K562 (cell line): ENCODE measurements around the gene HP1BP3. TPM values are rescaled to one million over a fixed set of nuclear protein-coding genes. Genes with fewer than 3 reads are reported as not detected.
A peak's percentile ranks its signal among the peaks of the same experiment; 100 is the strongest.

Experiments used
- ATAC-seq: fragments of 200-7000 bp; cut with Tn5 transposase; 3 replicates; pipeline ENCODE4 v1.9.1; 2020; ENCODE audit warnings: moderate library complexity
- BruUV-seq: library from RNA; stranded (reverse); fragments of 400-500 nt; replicated peaks from 2 replicates; lab custom pipeline; 2021; lab: Mats Ljungman, UMichigan
- CTCF ChIA-PET: fragments of 300-600 bp; formaldehyde crosslinking; extraction: SDS; loops from one replicate; lab custom pipeline; 2021; ENCODE audit warnings: low intra/inter-chr PET ratio; lab: Yijun Ruan, JAX
- POLR2A ChIA-PET: fragments of 300-600, 350-650 bp; sonication (Branson Sonifier 250); formaldehyde crosslinking; extraction: SDS; loops from one replicate; lab custom pipeline; 2021; ENCODE audit warnings: antibody characterized with exemption, inconsistent platforms; lab: Yijun Ruan, JAX
- DNase-seq, 4 experiments: peaks; one replicate each; pipeline versions ENCODE4 v3.0.0 to v3.0.0-alpha.2; 2011 to 2018; ENCODE audit warnings: low spot score in 3 of 4, mixed read lengths in 3 of 4; ENCODE audit errors: extremely low read depth in 1 of 4
- FAIRE-seq: peaks from 2 replicates; lab custom pipeline; 2011; peaks lifted over from hg19 to GRCh38; lab: Jason Lieb, UNC
- H2AFZ ChIP-seq: 2 replicates; pipeline ENCODE4 v1.6.0; 2011; ENCODE audit warnings: low read depth, low read length, control low read depth, inconsistent platforms
- H3K27ac ChIP-seq: fragments of 200-600 bp; 3 replicates; pipeline ENCODE4 v1.8.0; 2011; ENCODE audit warnings: low read depth, mild to moderate bottlenecking, control low read depth, inconsistent platforms, low read length, moderate library complexity, mixed read lengths; ENCODE audit errors: extremely low read depth
- H3K27me3 ChIP-seq, 2 experiments: fragments of 300-600 bp in 1 of 2; 2 replicates in 1 of 2; 3 replicates in 1 of 2; pipeline versions ENCODE4 v1.6.0 to v1.8.0; 2011; ENCODE audit warnings: inconsistent platforms in 2 of 2, low read length in 2 of 2, mild to moderate bottlenecking in 1 of 2, mixed read lengths in 1 of 2, moderate library complexity in 1 of 2; ENCODE audit not compliant: control insufficient read depth in 2 of 2, insufficient read depth in 2 of 2
- H3K36me3 ChIP-seq: fragments of 300-600 bp; 3 replicates; pipeline ENCODE4 v1.8.0; 2011; ENCODE audit warnings: mild to moderate bottlenecking, low read length, inconsistent platforms; ENCODE audit not compliant: control insufficient read depth, insufficient read depth
- H3K4me1 ChIP-seq, 2 experiments: fragments of 200-600 bp in 1 of 2; replicated peaks in 1 of 2; 2 replicates in 1 of 2; 3 replicates in 1 of 2; pipeline versions ENCODE4 v1.5.1 to v1.8.0; 2011; ENCODE audit warnings: inconsistent platforms in 2 of 2, low read length in 2 of 2, mild to moderate bottlenecking in 1 of 2, mixed read lengths in 1 of 2, moderate library complexity in 1 of 2; ENCODE audit not compliant: control insufficient read depth in 2 of 2, insufficient read depth in 2 of 2
- H3K4me2 ChIP-seq: 2 replicates; pipeline ENCODE4 v1.6.1; 2011; ENCODE audit warnings: low read length, control low read depth, inconsistent platforms, mixed read lengths; ENCODE audit not compliant: insufficient read depth
- H3K4me3 ChIP-seq: fragments of 200-600 bp; sonication (generic), shearing (Covaris generic); 2 replicates; pipeline ENCODE4 v1.5.1; 2016; ENCODE audit warnings: control low read depth, inconsistent platforms
- H3K79me2 ChIP-seq: fragments of 200-600 bp; 3 replicates; pipeline ENCODE4 v1.8.0; 2011; ENCODE audit warnings: low read length, inconsistent platforms; ENCODE audit not compliant: control insufficient read depth, insufficient read depth
- H3K9ac ChIP-seq, 2 experiments: 2 replicates each; pipeline versions ENCODE4 v1.6.0 to v1.6.1; 2011; ENCODE audit warnings: low read depth in 2 of 2, low read length in 2 of 2, control low read depth in 1 of 2, inconsistent platforms in 1 of 2, mild to moderate bottlenecking in 1 of 2, mixed read lengths in 1 of 2; ENCODE audit not compliant: insufficient read depth in 1 of 2
- H3K9me1 ChIP-seq: one replicate; pipeline ENCODE4 v1.6.0; 2011; ENCODE audit warnings: inconsistent platforms, mild to moderate bottlenecking, low read length, moderate library complexity; ENCODE audit not compliant: control insufficient read depth, insufficient read depth
- H3K9me3 ChIP-seq: replicated peaks from 2 replicates; pipeline ENCODE4 v1.5.1; 2011; ENCODE audit warnings: low read depth, low read length, inconsistent platforms; ENCODE audit not compliant: control insufficient read depth, insufficient read depth
- H4K20me1 ChIP-seq: replicated peaks from 2 replicates; pipeline ENCODE4 v1.6.1; 2011; ENCODE audit warnings: low read length, inconsistent platforms, mixed read lengths; ENCODE audit not compliant: control insufficient read depth, insufficient read depth
- BRCA1 ChIP-seq, 2 experiments: fragments of 450-650 bp in 1 of 2; sonication (generic) in 1 of 2; formaldehyde crosslinking in 1 of 2; IDR thresholded peaks; 2 replicates each; pipeline versions ENCODE4 v1.5.0 to v1.6.1; 2017 to 2020; ENCODE audit warnings: mild to moderate bottlenecking in 1 of 2, missing genetic modification reagents in 1 of 2
- HNRNPL ChIP-seq: fragments of 200-400 bp; formaldehyde crosslinking; IDR thresholded peaks from 2 replicates; pipeline ENCODE4 v1.6.1; 2017; ENCODE audit warnings: low read depth, mild to moderate bottlenecking, low read length
- WGBS: fragments of 100-300 bp; shearing (Covaris generic); methylation state at CpG from one replicate; pipeline ENCODE4 v1.1.6; 2016; ENCODE audit warnings: low coverage, mixed read lengths; ENCODE audit not compliant: insufficient coverage; ENCODE audit errors: missing lambda C conversion rate; 5-methylcytosine and 5-hydroxymethylcytosine counted together
- in situ Hi-C: fragments of 300-500 bp; cut with MboI; formaldehyde crosslinking; loops from 4 replicates; pipeline ENCODE4 v1.15.0; 2018; ENCODE audit warnings: inconsistent platforms, mixed read lengths
- intact Hi-C: fragments of 100-400 bp; cut with micrococcal nuclease; formaldehyde crosslinking; loops from 2 replicates; pipeline ENCODE4 v1.14.2; 2022
- polyA plus RNA-seq, 8 experiments: library from polyadenylated mRNA; depleted of rRNA in 4 of 8; stranded (reverse) in 5 of 8; unstranded in 3 of 8; fragments of >200 nt; fragmentation: Nextera tagmentation in 2 of 8; fragmentation: Illumina TruSeq in 1 of 8; extraction: Ambion mirVana in 2 of 8; extraction: Trizol in 1 of 8; gene quantifications; 2 replicates each; pipeline versions ENCODE4 v1.2.1 to v1.2.3, GENCODE V29; 2011 to 2014; ENCODE audit warnings: inconsistent platforms in 1 of 8, missing spikeins in 1 of 8
- total RNA-seq, 7 experiments: library from RNA; depleted of rRNA in 6 of 7; stranded (reverse); fragments of >200 nt in 6 of 7; fragmentation: Illumina TruSeq in 2 of 7; extraction: Trizol in 2 of 7; gene quantifications; 2 replicates each; pipeline versions ENCODE4 v1.2.1 to v1.2.3, GENCODE V29; 2011 to 2021; ENCODE audit warnings: low replicate concordance in 1 of 7
- TF ChIP-seq, protein P1 (sequence below): fragments of 250-450 bp; sonication (Bioruptor Pico); IDR thresholded peaks from 2 replicates; pipeline ENCODE4 v1.5.0; 2020; ENCODE audit warnings: mild to moderate bottlenecking

HP1BP3 gene
- total and polyA plus RNA-seq, 9 of the 15 experiments (the other 6 are each of a cell fraction or from before 2014, with no cell fraction given): 57.3 to 513 (median 240) TPM

DNA sequence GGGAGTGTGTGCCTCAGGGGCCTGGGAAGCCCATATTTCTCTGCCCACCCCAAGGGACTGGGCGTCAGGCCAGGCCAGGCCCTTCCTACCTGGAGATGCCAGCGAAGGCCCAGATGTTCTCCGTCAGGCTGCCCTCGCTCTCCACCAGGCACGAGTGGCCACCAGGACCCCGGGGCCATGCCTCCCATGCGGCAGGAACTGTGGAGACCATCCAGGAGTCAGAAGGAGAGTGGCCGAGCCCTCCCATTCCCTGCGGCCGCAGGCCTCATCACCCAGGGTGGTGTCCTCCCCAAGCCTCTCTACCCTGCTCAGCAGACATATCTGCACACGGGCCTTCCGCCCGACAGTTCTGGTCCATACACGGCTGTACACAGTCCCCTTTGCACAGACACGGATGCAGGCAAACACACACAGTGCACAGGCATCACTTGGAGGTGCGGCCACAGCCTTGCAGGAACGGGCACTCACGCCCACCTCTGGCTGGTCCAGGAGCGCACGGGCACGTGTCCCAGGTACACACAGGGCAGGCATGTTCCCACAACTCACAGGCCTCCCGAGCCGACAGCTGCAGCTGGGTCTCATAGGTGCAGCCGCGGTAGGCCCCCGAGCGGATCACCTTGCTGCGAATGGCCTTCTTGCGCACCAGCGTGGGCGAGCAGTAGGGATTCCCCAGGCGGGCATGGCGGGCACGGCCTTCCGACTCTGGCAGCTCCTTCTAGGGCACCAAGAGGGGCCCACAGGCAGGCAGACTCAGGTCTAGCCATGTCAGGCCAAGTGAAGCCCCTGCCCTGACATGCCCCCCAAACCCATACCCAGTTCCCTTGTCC is 63.4 kb downstream of the HP1BP3 start:
- no peak for ATAC-seq
- FAIRE-seq: no peak
- BruUV-seq: no TSS peak
- intact Hi-C loops: no loop called here
- H4K20me1 ChIP-seq: peaks cover 13% of the 10 kb centered on the region
- no peaks in the 10 kb centered on the region for H3K79me2 ChIP-seq
- ChIA-PET POLR2A (interaction anchor here (0.8 to 1.5 kb wide), 3 partner anchors 10 to 55 kb away, joined by 3 to 5 read pairs (median 3); no protein-coding TSS in a partner anchor), CTCF (no interaction called here)
- peaks cover 0 to 58% of the 10 kb centered on the region in 2 experiments; a peak in 2 of 5 replicates for H3K4me1 ChIP-seq
- no peak overlapping the region for H3K4me3 ChIP-seq
- TF ChIP-seq HNRNPL (0 out of 2 replicates have a peak, but pooled peaks have one; percentile 51), BRCA1 (IDR thresholded peaks at IDR 0.05) (no peak), BRCA1 (CRISPR knock-in tag; IDR thresholded peaks at IDR 0.05) (no peak)
- H3K36me3 ChIP-seq: no peaks in the 10 kb centered on the region
- no peak overlapping the region for H3K4me2 ChIP-seq
- DNase-seq: no peak
- H2AFZ ChIP-seq: no peak overlapping the region
- H3K9me1 ChIP-seq: no peaks in the 10 kb centered on the region
- H3K9me3 ChIP-seq: no peaks in the 10 kb centered on the region; the same call in 1 of the 2 replicates
- no peak overlapping the region; a peak in 1 of 4 replicates for H3K9ac ChIP-seq
- H3K27ac ChIP-seq: no peak overlapping the region
- WGBS: 37% methylated on average over 32 of the region's 35 CpGs
- H3K27me3 ChIP-seq: peaks cover 18 to 77% of the 10 kb centered on the region in 2 experiments; a peak in 4 of 5 replicates
- in situ Hi-C loops: no loop called here

DNA sequence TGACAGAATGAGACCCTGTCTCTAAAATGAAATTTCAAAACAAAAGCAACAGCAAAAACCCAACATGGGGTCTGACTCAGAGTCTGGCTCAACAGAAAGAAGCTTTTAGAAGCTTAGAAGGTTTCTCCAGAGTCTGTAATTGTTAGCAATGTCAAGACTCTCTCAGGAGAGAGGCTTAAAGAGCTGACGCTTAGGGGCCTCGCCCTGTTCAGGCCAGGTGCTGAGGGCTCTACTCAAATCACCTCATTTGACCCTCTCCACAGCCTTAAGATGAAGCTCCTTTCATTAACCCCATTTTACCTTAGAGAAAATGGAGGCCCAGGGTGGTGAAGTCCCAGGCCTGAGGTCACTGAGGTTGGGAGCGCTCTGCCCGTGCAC is 64.0 kb downstream of the HP1BP3 start:
- H3K27me3 ChIP-seq: peaks cover 20 to 82% of the 10 kb centered on the region in 2 experiments; a peak in 4 of 5 replicates
- H3K9me3 ChIP-seq: no peaks in the 10 kb centered on the region; the same call in 1 of the 2 replicates
- in situ Hi-C loops: no loop called here
- no peak for ATAC-seq
- no peak overlapping the region for H3K4me3 ChIP-seq
- H3K27ac ChIP-seq: no peak overlapping the region
- H3K9ac ChIP-seq: no peak overlapping the region; a peak in 1 of 4 replicates
- H3K4me2 ChIP-seq: no peak overlapping the region
- no peak for DNase-seq
- POLR2A ChIA-PET: interaction anchor here (0.8 to 1.5 kb wide), 2 partner anchors 10 to 54 kb away, joined by 3 to 5 read pairs; no protein-coding TSS in a partner anchor
- no peak for FAIRE-seq
- CTCF ChIA-PET: no interaction called here
- no peaks in the 10 kb centered on the region for H3K36me3 ChIP-seq
- 29% methylated on average over 4 of the region's 4 CpGs for WGBS
- H3K79me2 ChIP-seq: no peaks in the 10 kb centered on the region
- peaks cover 0 to 62% of the 10 kb centered on the region in 2 experiments; a peak in 2 of 5 replicates for H3K4me1 ChIP-seq
- TF ChIP-seq, protein P1, sequence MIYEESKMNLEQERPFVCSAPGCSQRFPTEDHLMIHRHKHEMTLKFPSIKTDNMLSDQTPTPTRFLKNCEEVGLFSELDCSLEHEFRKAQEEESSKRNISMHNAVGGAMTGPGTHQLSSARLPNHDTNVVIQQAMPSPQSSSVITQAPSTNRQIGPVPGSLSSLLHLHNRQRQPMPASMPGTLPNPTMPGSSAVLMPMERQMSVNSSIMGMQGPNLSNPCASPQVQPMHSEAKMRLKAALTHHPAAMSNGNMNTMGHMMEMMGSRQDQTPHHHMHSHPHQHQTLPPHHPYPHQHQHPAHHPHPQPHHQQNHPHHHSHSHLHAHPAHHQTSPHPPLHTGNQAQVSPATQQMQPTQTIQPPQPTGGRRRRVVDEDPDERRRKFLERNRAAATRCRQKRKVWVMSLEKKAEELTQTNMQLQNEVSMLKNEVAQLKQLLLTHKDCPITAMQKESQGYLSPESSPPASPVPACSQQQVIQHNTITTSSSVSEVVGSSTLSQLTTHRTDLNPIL (CRISPR knock-in tag): no peak
- no TSS peak for BruUV-seq
- no peaks in the 10 kb centered on the region for H3K9me1 ChIP-seq
- no peak overlapping the region for H2AFZ ChIP-seq
- H4K20me1 ChIP-seq: peaks cover 13% of the 10 kb centered on the region
- intact Hi-C loops: no loop called here
